Inflammatory macrophage (primary cell): ENCODE data around the gene RELN.

Source experiments
- DNase-seq, 2 donors: peaks; one replicate each; pipeline ENCODE4 v3.0.0-alpha.2; 2020 to 2022

The RELN gene

DNA sequence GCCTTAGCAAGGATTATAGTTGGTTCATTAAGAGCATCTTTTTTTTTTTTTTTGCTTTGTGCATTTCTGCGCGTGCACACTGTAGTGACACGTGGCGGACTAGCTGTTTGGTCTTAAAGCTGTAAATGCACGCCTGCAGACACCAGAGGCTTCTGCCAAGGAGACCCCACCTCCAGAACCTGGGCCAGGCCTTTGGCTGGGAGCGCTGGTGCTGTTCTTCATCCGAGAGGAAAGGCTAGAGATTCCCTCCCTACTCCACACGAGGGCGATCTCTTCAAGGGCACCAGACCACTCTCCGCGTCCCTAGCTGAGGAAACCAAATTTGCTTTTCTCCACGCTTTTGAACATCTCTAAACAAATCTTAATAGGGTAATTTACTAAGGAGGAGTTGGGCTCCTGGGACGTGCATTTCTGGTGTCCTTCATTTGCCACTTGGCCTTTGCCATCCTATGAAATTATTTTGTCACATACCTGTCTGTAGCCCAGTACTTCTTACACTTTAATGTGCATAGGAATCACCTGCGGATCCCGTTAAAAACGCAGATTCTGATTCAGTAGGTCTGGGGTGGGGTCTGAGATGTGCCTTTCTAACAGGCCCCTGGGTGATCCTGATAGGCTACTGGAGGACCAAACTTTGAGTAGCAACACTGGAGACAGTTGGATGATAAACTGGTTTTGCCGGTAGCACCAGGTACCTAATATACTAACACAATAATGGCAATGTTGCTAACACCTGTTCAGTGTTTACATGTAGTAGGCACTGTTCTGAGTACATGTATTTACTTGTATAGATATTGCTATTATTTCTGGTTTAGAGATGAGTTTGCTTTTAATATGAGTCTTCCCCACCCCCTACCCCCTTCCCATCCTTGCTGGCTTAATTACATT lies 542.1 kb downstream of the RELN start:
- peak; percentile 9 to 34 for DNase-seq

DNA sequence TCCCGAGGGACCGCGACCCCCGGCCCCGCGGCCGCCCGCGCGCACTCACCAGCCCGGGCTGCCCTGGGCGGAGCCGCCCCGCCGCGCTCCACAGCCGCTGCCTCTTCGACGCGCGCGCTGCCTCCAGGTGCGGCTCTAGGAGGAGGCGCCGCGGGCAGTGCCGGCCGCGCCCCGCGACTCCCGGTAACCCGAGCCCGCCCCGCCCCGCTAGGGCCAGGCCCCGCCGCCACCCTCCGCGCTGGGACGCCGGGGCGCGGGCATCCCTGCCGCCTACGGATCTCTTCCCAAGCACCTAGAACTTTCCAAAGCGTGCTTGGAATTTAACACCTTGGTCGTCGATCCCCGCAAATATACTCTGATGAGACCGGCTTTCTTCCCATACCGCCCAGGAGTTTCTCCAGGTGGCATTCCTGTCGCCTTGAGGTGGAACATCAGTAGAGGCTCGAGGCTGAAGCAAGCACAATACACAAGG lies 543.4 kb downstream of the RELN start, which contains the start of gene SLC26A5:
SLC26A5 (minus strand) TSS at position 159 of the 472 bp plus-strand sequence. CDS start 24,693 bp downstream, outside the sequence.
- no peak for DNase-seq

- DNase-seq: no peak
These were observed 544.0 kb downstream of the RELN start for GRCh38 chr7:103445228-103446048.

DNA sequence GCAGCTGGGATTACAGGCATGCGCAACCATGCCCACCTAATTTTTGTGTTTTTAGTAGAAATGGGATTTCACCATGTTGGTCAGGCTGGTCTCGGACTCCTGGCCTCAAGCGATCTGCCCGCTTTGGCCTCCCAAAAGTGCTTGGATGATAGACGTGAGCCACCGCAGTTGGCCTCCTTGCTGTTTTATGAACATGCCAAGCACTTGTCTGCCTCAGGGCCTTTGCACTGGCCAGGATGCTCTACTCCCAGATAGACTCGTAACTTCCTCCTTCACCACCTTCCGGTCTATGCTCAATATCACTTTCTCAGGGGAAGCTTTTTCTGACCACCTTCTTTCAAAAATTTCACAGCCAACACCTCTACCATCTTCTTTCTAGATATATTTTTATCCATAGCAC lies 549.8 kb downstream of the RELN start:
- DNase-seq: no peak

GRCh38 chr7:103437623-103438022 lies 551.8 kb downstream of the RELN start:
- DNase-seq: no peak

GRCh38 chr7:103432712-103433111 lies 556.7 kb downstream of the RELN start:
- DNase-seq: peak; percentile 5 to 11

- no peak for DNase-seq
These were observed 564.3 kb downstream of the RELN start for GRCh38 chr7:103425177-103425576.

GRCh38 chr7:103423467-103424179 lies 565.8 kb downstream of the RELN start:
- DNase-seq: no peak
